ENCODE results near the gene ITPK1.

ITPK1 gene

GRCh38 chr14:92930737-92931602 is 184.8 kb downstream of the ITPK1 start:
- peak; percentile 89 for FAIRE-seq

GRCh38 chr14:92929689-92930608 is 185.8 kb downstream of the ITPK1 start:
- FAIRE-seq, result no peak

GRCh38 chr14:92928961-92929688 is 186.6 kb downstream of the ITPK1 start:
- FAIRE-seq, result no peak

GRCh38 chr14:92928258-92928629 is 187.5 kb downstream of the ITPK1 start:
- no peak for FAIRE-seq

GRCh38 chr14:92927349-92928257 is 188.1 kb downstream of the ITPK1 start:
- FAIRE-seq, result no peak

- FAIRE-seq, result no peak
These were observed 188.8 kb downstream of the ITPK1 start for GRCh38 chr14:92926931-92927330.

GRCh38 chr14:92926180-92926845 is 189.4 kb downstream of the ITPK1 start:
- no peak for FAIRE-seq

- FAIRE-seq, result no peak
These were observed 190.3 kb downstream of the ITPK1 start for GRCh38 chr14:92925446-92925845.

GRCh38 chr14:92924247-92924646 is 191.5 kb downstream of the ITPK1 start:
- FAIRE-seq, result no peak

- FAIRE-seq, result no peak
These were observed 192.0 kb downstream of the ITPK1 start for GRCh38 chr14:92923744-92924103.

GRCh38 chr14:92922883-92923743 is 192.6 kb downstream of the ITPK1 start, which contains the start of gene CHGA:
Gene CHGA (plus strand): TSS chr14:92923150. CDS start chr14:92923360, 210 bp downstream.
- no peak for FAIRE-seq

- no peak for FAIRE-seq
These were observed 193.5 kb downstream of the ITPK1 start for GRCh38 chr14:92922155-92922735.

GRCh38 chr14:92920001-92920400 is 195.7 kb downstream of the ITPK1 start:
- FAIRE-seq, result no peak

GRCh38 chr14:92917956-92918355 is 197.8 kb downstream of the ITPK1 start:
- FAIRE-seq, result no peak

GRCh38 chr14:92917041-92917940 is 198.4 kb downstream of the ITPK1 start:
- no peak for FAIRE-seq

- no peak for FAIRE-seq
These were observed 199.5 kb downstream of the ITPK1 start for GRCh38 chr14:92916201-92916600.

GRCh38 chr14:92914087-92914656 is 201.6 kb downstream of the ITPK1 start:
- FAIRE-seq, result no peak

- FAIRE-seq, result no peak
These were observed 208.3 kb downstream of the ITPK1 start for GRCh38 chr14:92907316-92907911.

Data from endometrium (tissue), 2 donors.